ENCODE measurements around the gene CAB39L. TPM values are rescaled to one million over a fixed set of nuclear protein-coding genes. Genes with fewer than 3 reads are reported as not detected.
"Not testable (repeated sequence)": the region's sequence is repeated elsewhere in the genome, so short reads cannot be mapped to it uniquely, and the experiment has no call there.

CAB39L gene
- polyA plus RNA-seq, 3 donors: 13.1 to 20.4 (median 19.7) TPM

- no peak for DNase-seq (ENCODE audit: low read depth in 3 of 3, low spot score in 2 of 3)
Observed at GRCh38 chr13:49348751-49349150, 95.1 kb downstream of the CAB39L start.

- no peak for DNase-seq (ENCODE audit: low read depth in 3 of 3, low spot score in 2 of 3)
Observed at GRCh38 chr13:49347650-49348385, 96.0 kb downstream of the CAB39L start.

GRCh38 chr13:49346460-49346859 lies 97.4 kb downstream of the CAB39L start:
- DNase-seq (ENCODE audit: low read depth in 3 of 3, low spot score in 2 of 3): no peak

GRCh38 chr13:49343731-49344130 lies 100.1 kb downstream of the CAB39L start:
- no peak for DNase-seq (ENCODE audit: low read depth in 3 of 3, low spot score in 2 of 3)

GRCh38 chr13:49343255-49343654 lies 100.6 kb downstream of the CAB39L start:
- no peak for DNase-seq (ENCODE audit: low read depth in 3 of 3, low spot score in 2 of 3)

GRCh38 chr13:49342454-49342853 lies 101.4 kb downstream of the CAB39L start:
- DNase-seq (ENCODE audit: low read depth in 3 of 3, low spot score in 2 of 3): no peak

- DNase-seq (ENCODE audit: low read depth in 3 of 3, low spot score in 2 of 3): no peak
Observed at GRCh38 chr13:49341941-49342340, 101.9 kb downstream of the CAB39L start.

GRCh38 chr13:49341517-49341916 lies 102.3 kb downstream of the CAB39L start:
- DNase-seq (ENCODE audit: low read depth in 3 of 3, low spot score in 2 of 3): no peak

- DNase-seq (ENCODE audit: low read depth in 3 of 3, low spot score in 2 of 3): no peak
Observed at GRCh38 chr13:49340161-49340560, 103.7 kb downstream of the CAB39L start.

GRCh38 chr13:49336655-49337054 lies 107.2 kb downstream of the CAB39L start:
- no peak for DNase-seq (ENCODE audit: low read depth in 3 of 3, low spot score in 2 of 3)

GRCh38 chr13:49330546-49330864 lies 113.4 kb downstream of the CAB39L start:
- DNase-seq (ENCODE audit: low read depth in 3 of 3, low spot score in 2 of 3): no peak

GRCh38 chr13:49329831-49330545 lies 113.9 kb downstream of the CAB39L start:
- DNase-seq (ENCODE audit: low read depth in 3 of 3, low spot score in 2 of 3): no peak

- not testable (repeated sequence) for DNase-seq (ENCODE audit: low read depth in 3 of 3, low spot score in 2 of 3)
Observed at GRCh38 chr13:49327145-49327544, 116.7 kb downstream of the CAB39L start.

- DNase-seq (ENCODE audit: low read depth in 3 of 3, low spot score in 2 of 3): no peak
Observed at GRCh38 chr13:49326222-49326917, 117.5 kb downstream of the CAB39L start.

- no peak for DNase-seq (ENCODE audit: low read depth in 3 of 3, low spot score in 2 of 3)
Observed at GRCh38 chr13:49323344-49323743, 120.5 kb downstream of the CAB39L start.

- DNase-seq (ENCODE audit: low read depth in 3 of 3, low spot score in 2 of 3): no peak
Observed at GRCh38 chr13:49322702-49323101, 121.2 kb downstream of the CAB39L start.

- no peak for DNase-seq (ENCODE audit: low read depth in 3 of 3, low spot score in 2 of 3)
Observed at GRCh38 chr13:49320975-49321374, 122.9 kb downstream of the CAB39L start.

GRCh38 chr13:49319951-49320350 lies 123.9 kb downstream of the CAB39L start:
- DNase-seq (ENCODE audit: low read depth in 3 of 3, low spot score in 2 of 3): no peak

- DNase-seq (ENCODE audit: low read depth in 3 of 3, low spot score in 2 of 3): no peak
Observed at GRCh38 chr13:49319551-49319950, 124.3 kb downstream of the CAB39L start.

- no peak for DNase-seq (ENCODE audit: low read depth in 3 of 3, low spot score in 2 of 3)
Observed at GRCh38 chr13:49315756-49316482, 127.9 kb downstream of the CAB39L start.

- DNase-seq (ENCODE audit: low read depth in 3 of 3, low spot score in 2 of 3): no peak
Observed at GRCh38 chr13:49315036-49315565, 128.8 kb downstream of the CAB39L start.

Data from right renal cortex interstitium (tissue), 3 donors.